ENCODE results near the gene PKNOX2.

PKNOX2 gene

DNA sequence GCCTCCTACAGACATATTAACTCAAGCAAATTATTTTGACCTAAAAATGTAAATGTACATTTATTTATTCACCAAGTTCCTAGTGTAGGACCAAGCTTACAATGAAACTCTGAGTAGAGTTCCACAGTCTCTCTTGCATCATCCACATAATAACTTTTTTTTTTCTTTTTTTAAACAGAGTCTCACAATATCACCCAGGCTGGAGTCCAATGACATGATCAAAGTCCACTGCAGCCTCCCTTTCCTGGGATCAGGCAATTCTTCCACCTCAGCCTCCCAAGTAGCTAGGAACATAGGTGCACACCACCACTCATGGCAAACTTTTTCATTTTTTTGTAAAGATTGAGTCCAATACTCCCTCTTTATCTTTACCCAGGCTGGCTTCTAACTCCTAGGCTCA lies 303.5 kb downstream of the PKNOX2 start:
- no peak for DNase-seq (ENCODE audit: low read depth, low spot score)

DNA sequence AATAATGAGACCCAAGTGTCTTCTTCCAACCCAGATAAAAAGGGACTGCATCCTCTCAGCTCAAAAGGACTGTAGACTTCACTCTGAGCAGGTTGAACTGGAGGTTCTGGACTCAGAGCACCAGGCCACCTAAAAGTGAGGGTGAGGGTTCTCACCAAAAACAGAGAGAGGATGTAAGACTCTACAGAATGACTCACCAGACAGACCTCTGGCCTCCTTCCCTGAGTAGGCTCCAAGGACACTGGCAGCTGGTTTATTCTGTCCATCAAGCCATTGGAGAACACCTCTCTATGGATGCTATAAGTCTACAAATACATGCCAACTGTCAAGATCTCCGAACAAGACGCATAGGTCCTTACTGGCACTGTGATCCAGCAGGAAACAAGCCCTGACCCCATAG lies 304.3 kb downstream of the PKNOX2 start:
- no peak for DNase-seq (ENCODE audit: low read depth, low spot score)

DNA sequence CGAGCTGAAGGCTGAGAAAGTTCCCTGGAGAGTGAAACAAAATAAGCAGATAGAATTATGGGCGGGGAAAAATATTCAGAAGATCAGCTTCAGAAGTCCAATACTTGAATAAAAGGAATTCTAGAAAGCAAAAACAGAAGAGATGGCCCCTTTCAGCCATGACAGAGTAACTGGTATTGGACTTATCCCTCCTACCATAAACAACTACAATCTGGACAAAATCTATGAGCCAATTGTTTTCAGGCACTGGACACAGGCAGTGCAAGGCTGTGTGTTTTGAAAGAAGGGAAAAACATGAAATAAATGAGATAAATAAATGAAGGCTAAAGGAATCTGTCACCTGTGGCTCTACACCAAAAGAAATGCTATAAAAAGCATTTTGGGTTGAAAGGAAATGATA lies 305.8 kb downstream of the PKNOX2 start:
- DNase-seq (ENCODE audit: low read depth, low spot score): no peak

DNA sequence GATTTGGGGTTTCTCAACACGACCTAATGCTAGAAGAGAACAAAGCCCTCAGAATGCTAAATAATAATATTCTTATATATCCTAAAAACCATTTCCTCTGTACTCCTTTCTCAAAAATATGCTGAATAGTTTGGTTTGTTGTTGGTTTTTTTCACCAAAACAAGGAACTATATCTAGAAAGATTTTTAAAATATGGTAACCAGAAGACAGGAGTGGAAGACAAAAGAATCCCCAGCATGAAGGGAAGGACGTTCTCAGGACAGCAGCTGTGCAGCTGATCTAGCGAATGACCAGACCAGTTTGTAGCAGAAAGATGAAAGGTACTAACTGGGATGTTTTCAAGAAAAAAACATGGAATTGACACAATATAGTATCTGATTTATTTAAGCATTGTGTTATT lies 312.2 kb downstream of the PKNOX2 start:
- DNase-seq (ENCODE audit: low read depth, low spot score): no peak

DNA sequence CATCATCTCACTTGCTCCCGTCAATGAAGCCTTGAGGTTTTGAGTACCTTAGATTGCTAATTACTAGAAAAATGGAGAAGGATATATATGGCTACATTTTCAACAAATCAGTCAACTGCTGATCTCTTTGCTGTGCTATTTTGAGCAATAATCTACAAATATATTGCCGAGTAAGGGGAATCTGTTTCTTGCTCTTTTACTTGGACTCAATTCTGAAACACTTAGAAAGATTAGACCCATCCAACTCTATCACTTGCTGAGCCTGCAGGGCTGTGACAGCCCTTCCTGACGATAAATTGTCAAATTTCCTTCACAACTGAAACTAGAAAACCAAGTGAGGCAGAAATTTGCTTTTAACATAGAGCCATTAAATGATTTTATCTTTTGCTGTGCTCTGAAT lies 314.6 kb downstream of the PKNOX2 start:
- DNase-seq (ENCODE audit: low read depth, low spot score): no peak

DNA sequence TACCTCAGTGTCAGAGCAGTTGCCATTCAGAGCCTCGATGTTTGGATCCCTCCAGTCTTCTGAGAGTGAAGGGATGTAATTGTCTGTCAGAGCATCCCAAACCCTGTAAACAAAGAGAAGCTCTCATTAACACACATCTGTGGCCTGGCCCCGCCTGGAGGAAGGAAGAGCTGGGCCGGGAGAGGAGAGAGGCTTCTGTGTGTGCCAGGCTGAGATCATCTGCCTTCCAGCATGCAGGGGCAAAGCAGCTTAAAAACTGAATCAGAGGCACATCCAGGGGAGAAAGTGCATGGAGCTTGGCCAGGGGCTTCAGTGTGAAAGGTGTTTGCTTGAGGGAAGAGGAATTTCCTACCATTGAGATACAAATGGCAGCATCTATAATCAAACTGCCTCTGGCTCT lies 317.0 kb downstream of the PKNOX2 start:
- no peak for DNase-seq (ENCODE audit: low read depth, low spot score)
